GM10847 (cell line): ENCODE results near the gene SEC31B.

Experiments used
- POLR2A ChIP-seq: IDR thresholded peaks from 2 replicates; pipeline ENCODE4 v1.6.1; 2011; ENCODE audit not compliant: insufficient read length; ENCODE audit errors: extremely low read depth

Gene SEC31B

GRCh38 chr10:100535715-100536353 is 16.2 kb upstream of the SEC31B start, which contains the start of gene HIF1AN:
HIF1AN (plus strand) TSS chr10:100535943; CDS start chr10:100535959, 16 bp downstream.
- peak; percentile 87 for TF ChIP-seq POLR2A

GRCh38 chr10:100535338-100535714 is 15.7 kb upstream of the SEC31B start:
- no peak for TF ChIP-seq POLR2A

- no peak for TF ChIP-seq POLR2A
Measured at GRCh38 chr10:100534726-100535125, 15.1 kb upstream of the SEC31B start.

- TF ChIP-seq POLR2A: no peak
Measured at GRCh38 chr10:100531761-100532160, 12.1 kb upstream of the SEC31B start.

GRCh38 chr10:100529475-100530298 is 10.0 kb upstream of the SEC31B start, which contains the start of gene NDUFB8:
NDUFB8 (minus strand) TSS chr10:100529871; CDS start chr10:100529851, 20 bp downstream.
- TF ChIP-seq POLR2A: peak; percentile 79

GRCh38 chr10:100528921-100529474 is 9.3 kb upstream of the SEC31B start:
- no peak for TF ChIP-seq POLR2A

- TF ChIP-seq POLR2A: no peak
Measured at GRCh38 chr10:100528123-100528886, 8.6 kb upstream of the SEC31B start.

GRCh38 chr10:100524638-100525037 is 5.0 kb upstream of the SEC31B start:
- no peak for TF ChIP-seq POLR2A

GRCh38 chr10:100524206-100524605 is 4.5 kb upstream of the SEC31B start:
- no peak for TF ChIP-seq POLR2A

GRCh38 chr10:100522945-100523344 is 3.3 kb upstream of the SEC31B start:
- no peak for TF ChIP-seq POLR2A

- no peak for TF ChIP-seq POLR2A
Measured at GRCh38 chr10:100522107-100522801, 2.6 kb upstream of the SEC31B start.

GRCh38 chr10:100520811-100521210 is 1.1 kb upstream of the SEC31B start:
- TF ChIP-seq POLR2A: no peak

GRCh38 chr10:100518761-100519241 is 860 bp downstream of the SEC31B start:
- TF ChIP-seq POLR2A: no peak

GRCh38 chr10:100516847-100517246 is 2.8 kb downstream of the SEC31B start:
- TF ChIP-seq POLR2A: no peak

GRCh38 chr10:100515612-100516011 is 4.0 kb downstream of the SEC31B start:
- TF ChIP-seq POLR2A: no peak
